NCI-H526 treated with DMSO at 0.1 percent for 48 hours (cell line): ENCODE results near the gene DUS2.

Experiments used
- DNase-seq: peaks from one replicate; lab custom pipeline; 2025; lab: John Stamatoyannopoulos, UW

DUS2 gene

GRCh38 chr16:68046106-68046505, 23.0 kb downstream of the DUS2 start:
- no peak for DNase-seq

GRCh38 chr16:68047987-68048386, 24.9 kb downstream of the DUS2 start:
- DNase-seq, result no peak

- DNase-seq, result no peak
Observed at GRCh38 chr16:68049449-68049848, 26.4 kb downstream of the DUS2 start.

GRCh38 chr16:68055395-68055794, 32.3 kb downstream of the DUS2 start:
- DNase-seq, result no peak

- DNase-seq, result no peak
Observed at GRCh38 chr16:68059804-68060203, 36.7 kb downstream of the DUS2 start.

GRCh38 chr16:68061396-68061795, 38.3 kb downstream of the DUS2 start:
- no peak for DNase-seq

- no peak for DNase-seq
Observed at GRCh38 chr16:68062910-68063393, 39.9 kb downstream of the DUS2 start.

- DNase-seq, result no peak
Observed at GRCh38 chr16:68064791-68065365, 41.8 kb downstream of the DUS2 start.

GRCh38 chr16:68065716-68066305, 42.7 kb downstream of the DUS2 start:
- no peak for DNase-seq

GRCh38 chr16:68066763-68067162, 43.7 kb downstream of the DUS2 start:
- no peak for DNase-seq

- DNase-seq, result no peak
Observed at GRCh38 chr16:68068926-68069325, 45.8 kb downstream of the DUS2 start.

- no peak for DNase-seq
Observed at GRCh38 chr16:68069511-68070248, 46.6 kb downstream of the DUS2 start.

GRCh38 chr16:68070249-68070730, 47.2 kb downstream of the DUS2 start:
- no peak for DNase-seq

GRCh38 chr16:68070806-68071517, 47.9 kb downstream of the DUS2 start:
- no peak for DNase-seq

- no peak for DNase-seq
Observed at GRCh38 chr16:68071518-68071901, 48.4 kb downstream of the DUS2 start.

- no peak for DNase-seq
Observed at GRCh38 chr16:68072038-68072695, 49.1 kb downstream of the DUS2 start.

GRCh38 chr16:68073902-68074760, 51.0 kb downstream of the DUS2 start:
- DNase-seq, result no peak

- DNase-seq, result no peak
Observed at GRCh38 chr16:68074850-68075555, 51.9 kb downstream of the DUS2 start.

- no peak for DNase-seq
Observed at GRCh38 chr16:68075980-68076379, 52.9 kb downstream of the DUS2 start.

- DNase-seq, result no peak
Observed at GRCh38 chr16:68076560-68076959, 53.5 kb downstream of the DUS2 start.
